Neural progenitor cell (in vitro differentiated cells): Measurements from ENCODE around the gene PAEP. TPM values are rescaled to one million over a fixed set of nuclear protein-coding genes. Genes with fewer than 3 reads are reported as not detected.
"Not testable (repeated sequence)": the region's sequence is repeated elsewhere in the genome, so short reads cannot be mapped to it uniquely, and the experiment has no call there.

ENCODE experiments used
- DNase-seq: peaks from one replicate; pipeline ENCODE4 v3.0.0-alpha.2; 2016; ENCODE audit warnings: low spot score
- H2AFZ ChIP-seq: fragments of 200-600 bp; sonication (generic); replicated peaks from 2 replicates; pipeline ENCODE4 v1.6.1; 2016; ENCODE audit warnings: antibody characterized with exemption
- H3F3A ChIP-seq: fragments of 200-600 bp; sonication (generic); 2 replicates; pipeline ENCODE4 v1.6.1; 2016; ENCODE audit warnings: antibody characterized with exemption, low read depth
- H3K27ac ChIP-seq: fragments of 200-600 bp; sonication (generic); 2 replicates; pipeline ENCODE4 v1.5.1; 2016; ENCODE audit warnings: mild to moderate bottlenecking
- H3K27me3 ChIP-seq: fragments of 200-600 bp; sonication (generic); 2 replicates; pipeline ENCODE4 v1.6.1; 2016; ENCODE audit warnings: mild to moderate bottlenecking, moderate library complexity
- H3K36me3 ChIP-seq: fragments of 200-600 bp; sonication (generic); 2 replicates; pipeline ENCODE4 v1.5.1; 2016
- H3K4me1 ChIP-seq: fragments of 200-600 bp; sonication (generic); 2 replicates; pipeline ENCODE4 v1.6.1; 2016; ENCODE audit warnings: mixed run types
- H3K4me2 ChIP-seq: fragments of 200-600 bp; sonication (generic); 2 replicates; pipeline ENCODE4 v1.6.1; 2016
- H3K4me3 ChIP-seq: fragments of 200-600 bp; sonication (generic); 2 replicates; pipeline ENCODE4 v1.5.1; 2016
- H3K79me2 ChIP-seq: fragments of 200-600 bp; sonication (generic); 2 replicates; pipeline ENCODE4 v1.6.1; 2016; ENCODE audit warnings: low read depth
- H3K9ac ChIP-seq: fragments of 200-600 bp; sonication (generic); 2 replicates; pipeline ENCODE4 v1.6.1; 2016
- H3K9me3 ChIP-seq: fragments of 200-600 bp; sonication (generic); 2 replicates; pipeline ENCODE4 v1.5.1; 2016; ENCODE audit warnings: low read depth
- H4K20me1 ChIP-seq: fragments of 200-600 bp; sonication (generic); 2 replicates; pipeline ENCODE4 v1.6.1; 2016; ENCODE audit warnings: low read depth
- H3K27ac Mint-ChIP-seq: 3 replicates; pipeline ENCODE4 v1.8.0; 2021; ENCODE audit warnings: mixed read lengths
- H3K27me3 Mint-ChIP-seq: 2 replicates; pipeline ENCODE4 v1.8.0; 2022; ENCODE audit warnings: low read depth, mild to moderate bottlenecking, inconsistent platforms, moderate library complexity, mixed read lengths; ENCODE audit not compliant: insufficient read depth
- H3K36me3 Mint-ChIP-seq: 3 replicates; pipeline ENCODE4 v1.8.0; 2021; ENCODE audit warnings: mixed read lengths
- H3K4me1 Mint-ChIP-seq: 3 replicates; pipeline ENCODE4 v1.8.0; 2021; ENCODE audit warnings: mixed read lengths
- H3K4me3 Mint-ChIP-seq: 3 replicates; pipeline ENCODE4 v1.8.0; 2021; ENCODE audit warnings: mild to moderate bottlenecking, moderate library complexity, mixed read lengths
- H3K9me3 Mint-ChIP-seq: 3 replicates; pipeline ENCODE4 v1.8.0; 2020; ENCODE audit warnings: mixed read lengths
- CTCF ChIP-seq: fragments of 200-600 bp; sonication (generic); IDR thresholded peaks from 2 replicates; pipeline ENCODE4 v1.5.1; 2017; ENCODE audit warnings: antibody characterized with exemption, mild to moderate bottlenecking
- EZH2 ChIP-seq: fragments of 200-600 bp; sonication (generic); IDR thresholded peaks from 2 replicates; pipeline ENCODE4 v1.6.1; 2017; ENCODE audit warnings: antibody characterized with exemption, mild to moderate bottlenecking, moderate library complexity
- EZH2phosphoT487 ChIP-seq: fragments of 200-600 bp; sonication (generic); IDR thresholded peaks from 2 replicates; pipeline ENCODE4 v1.6.1; 2017; ENCODE audit warnings: antibody characterized with exemption
- total RNA-seq: library from RNA; depleted of rRNA; stranded (reverse); fragments of >200 nt; gene quantifications from 2 replicates; pipeline ENCODE4 v1.2.3, GENCODE V29; 2015; ENCODE audit warnings: low replicate concordance

PAEP gene
- total RNA-seq, 1 donor from 2014 or later, result not detected

- Mint-ChIP-seq H3K27me3 (peaks cover 8% of the 10 kb centered on the region), H3K9me3 (peaks cover 10% of the 10 kb centered on the region), H3K4me1 (peaks cover 8% of the 10 kb centered on the region), H3K4me3 (no peak overlapping the region), H3K36me3 (no peaks in the 10 kb centered on the region), H3K27ac (no peak overlapping the region)
- H3K27ac ChIP-seq, result no peak overlapping the region
- H3K4me3 ChIP-seq, result no peak overlapping the region
- H3K79me2 ChIP-seq, result no peaks in the 10 kb centered on the region
- H3F3A ChIP-seq, result no peaks in the 10 kb centered on the region
- H3K27me3 ChIP-seq, result no peaks in the 10 kb centered on the region
- no peak for DNase-seq
- no peaks in the 10 kb centered on the region for H3K9me3 ChIP-seq
- H3K36me3 ChIP-seq, result no peaks in the 10 kb centered on the region
- H3K9ac ChIP-seq, result no peak overlapping the region
- peaks cover 4% of the 10 kb centered on the region for H3K4me1 ChIP-seq
- TF ChIP-seq EZH2 (no peak), EZH2phosphoT487 (no peak), CTCF (no peak)
- H3K4me2 ChIP-seq, result no peak overlapping the region
- H4K20me1 ChIP-seq, result no peaks in the 10 kb centered on the region
- no peak overlapping the region for H2AFZ ChIP-seq
These were observed 48.2 kb upstream of the PAEP start for GRCh38 chr9:135513351-135513846.

- not testable (repeated sequence) for H3K27me3 ChIP-seq, H3F3A ChIP-seq, H2AFZ ChIP-seq, H3K36me3 ChIP-seq, H3K4me3 Mint-ChIP-seq, H3K4me1 ChIP-seq, H3K36me3 Mint-ChIP-seq, H3K4me2 ChIP-seq, H3K4me1 Mint-ChIP-seq, DNase-seq, H3K79me2 ChIP-seq, H3K27ac ChIP-seq, H3K27ac Mint-ChIP-seq, H3K9me3 ChIP-seq, H3K27me3 Mint-ChIP-seq, H3K4me3 ChIP-seq, H3K9ac ChIP-seq, H3K9me3 Mint-ChIP-seq, H4K20me1 ChIP-seq
These were observed 47.6 kb upstream of the PAEP start for GRCh38 chr9:135513906-135514305.

GRCh38 chr9:135514342-135515082 lies 47.0 kb upstream of the PAEP start:
- H3F3A ChIP-seq, result no peaks in the 10 kb centered on the region
- H3K27me3 Mint-ChIP-seq, result peaks cover 6% of the 10 kb centered on the region
- H3K4me3 Mint-ChIP-seq, result no peak overlapping the region
- H3K79me2 ChIP-seq, result no peaks in the 10 kb centered on the region
- no peak for DNase-seq
- no peaks in the 10 kb centered on the region for H3K36me3 ChIP-seq
- H3K9me3 Mint-ChIP-seq, result peaks cover 1% of the 10 kb centered on the region
- H4K20me1 ChIP-seq, result no peaks in the 10 kb centered on the region
- H3K27ac ChIP-seq, result no peak overlapping the region
- no peak overlapping the region for H3K9ac ChIP-seq
- H3K4me2 ChIP-seq, result no peak overlapping the region
- H3K27ac Mint-ChIP-seq, result no peak overlapping the region
- H3K9me3 ChIP-seq, result no peaks in the 10 kb centered on the region
- H3K27me3 ChIP-seq, result no peaks in the 10 kb centered on the region
- no peak overlapping the region for H2AFZ ChIP-seq
- no peak overlapping the region for H3K4me3 ChIP-seq
- peaks cover 4% of the 10 kb centered on the region for H3K4me1 ChIP-seq
- no peaks in the 10 kb centered on the region for H3K36me3 Mint-ChIP-seq
- H3K4me1 Mint-ChIP-seq, result peaks cover 8% of the 10 kb centered on the region
- TF ChIP-seq EZH2phosphoT487 (no peak), CTCF (no peak), EZH2 (no peak)
